B cell (primary cell): ENCODE data around the gene ADRA1B. TPM values are rescaled to one million over a fixed set of nuclear protein-coding genes. Genes with fewer than 3 reads are reported as not detected.

Experiments
- ATAC-seq: fragments of 200-7000 bp; cut with Tn5 transposase; one replicate; pipeline ENCODE4 v1.10.0; 2021; ENCODE audit warnings: low read depth, mild to moderate bottlenecking, moderate number of reproducible peaks, moderate library complexity
- CTCF ChIA-PET: fragments of 350-600 bp; sonication (Branson Sonifier 250); formaldehyde crosslinking; loops from one replicate; lab custom pipeline; 2021; ENCODE audit warnings: antibody characterized with exemption, inconsistent platforms; lab: Charles Lee
- POLR2A ChIA-PET: fragments of 350-600 bp; sonication (Branson Sonifier 250); formaldehyde crosslinking; loops from one replicate; lab custom pipeline; 2021; ENCODE audit warnings: antibody characterized with exemption; lab: Charles Lee
- DNase-seq: peaks from one replicate; pipeline ENCODE4 v3.0.0; 2013
- H2AFZ ChIP-seq: 2 replicates; pipeline ENCODE4 v1.6.1; 2012; ENCODE audit warnings: mild to moderate bottlenecking, low read depth, low read length; ENCODE audit not compliant: insufficient read depth, poor library complexity, severe bottlenecking
- H3K27ac ChIP-seq, 2 donors: 1 replicate in 1 of 2; 2 replicates in 1 of 2; pipeline ENCODE4 v1.5.1; 2012 to 2013; ENCODE audit warnings: low read length in 2 of 2, mild to moderate bottlenecking in 2 of 2, moderate library complexity in 1 of 2
- H3K27me3 ChIP-seq, 4 experiments: fragments of 200-600 bp in 1 of 4; sonication (generic) in 1 of 4; replicated peaks in 1 of 4; 1 replicate in 2 of 4; 2 replicates in 2 of 4; pipeline versions ENCODE4 v1.6.1 to v1.7.0; 2013 to 2016; ENCODE audit warnings: low read length in 3 of 4, mild to moderate bottlenecking in 2 of 4, mixed read lengths in 1 of 4, moderate library complexity in 1 of 4; ENCODE audit not compliant: insufficient read depth in 4 of 4, control insufficient read depth in 3 of 4; ENCODE audit errors: control extremely low read depth in 1 of 4
- H3K36me3 ChIP-seq, 2 experiments: replicated peaks in 1 of 2; 1 replicate in 1 of 2; 2 replicates in 1 of 2; pipeline versions ENCODE4 v1.6.1 to v1.7.1; 2013; ENCODE audit warnings: low read length in 1 of 2; ENCODE audit not compliant: insufficient read depth in 2 of 2, control insufficient read depth in 1 of 2; ENCODE audit errors: control extremely low read depth in 1 of 2, extremely low read depth in 1 of 2
- H3K4me1 ChIP-seq, 2 donors: fragments of 200-600 bp in 1 of 2; sonication (generic) in 1 of 2; 1 replicate in 1 of 2; 2 replicates in 1 of 2; pipeline versions ENCODE4 v1.5.1 to v1.6.1; 2013 to 2017; ENCODE audit warnings: low read length in 2 of 2; ENCODE audit not compliant: control insufficient read depth in 2 of 2, insufficient read depth in 2 of 2
- H3K4me2 ChIP-seq: replicated peaks from 2 replicates; pipeline ENCODE3; 2012; ENCODE audit warnings: mild to moderate bottlenecking, low read depth, low read length; ENCODE audit not compliant: poor library complexity, severe bottlenecking
- H3K4me3 ChIP-seq, 5 experiments: fragments of 200-600 bp in 1 of 5; sonication (generic) in 1 of 5; 1 replicate in 3 of 5; 2 replicates in 2 of 5; pipeline versions ENCODE4 v1.5.1 to v1.7.0; 2011 to 2016; ENCODE audit warnings: low read length in 4 of 5, mild to moderate bottlenecking in 4 of 5, low read depth in 2 of 5, control low read depth in 1 of 5, moderate library complexity in 1 of 5; ENCODE audit not compliant: insufficient read depth in 1 of 5; ENCODE audit errors: control extremely low read depth in 1 of 5, extremely low read depth in 1 of 5
- H3K79me2 ChIP-seq: fragments of 200-600 bp; sonication (generic); one replicate; pipeline ENCODE4 v1.6.0; 2016; ENCODE audit warnings: low read length; ENCODE audit not compliant: control insufficient read depth, insufficient read depth
- H3K9ac ChIP-seq: fragments of 200-600 bp; sonication (generic); 2 replicates; pipeline ENCODE4 v1.6.1; 2017; ENCODE audit warnings: mild to moderate bottlenecking, low read length, moderate library complexity
- H3K9me3 ChIP-seq, 3 donors: one replicate each; pipeline versions ENCODE4 v1.6.1 to v1.7.1; 2013; ENCODE audit warnings: low read length in 2 of 3; ENCODE audit not compliant: control insufficient read depth in 2 of 3, insufficient read depth in 1 of 3; ENCODE audit errors: control extremely low read depth in 1 of 3
- H4K20me1 ChIP-seq: 2 replicates; pipeline ENCODE4 v1.6.0; 2012; ENCODE audit warnings: mild to moderate bottlenecking, low read length; ENCODE audit not compliant: insufficient read depth, control insufficient read depth, poor library complexity, severe bottlenecking
- H3K27ac Mint-ChIP-seq: one replicate; pipeline ENCODE4 v1.8.0; 2021; ENCODE audit warnings: mixed read lengths
- H3K27me3 Mint-ChIP-seq: one replicate; pipeline ENCODE4 v1.8.0; 2021; ENCODE audit warnings: mixed read lengths
- H3K4me1 Mint-ChIP-seq: one replicate; pipeline ENCODE4 v1.8.0; 2021; ENCODE audit warnings: mixed read lengths
- H3K4me3 Mint-ChIP-seq: one replicate; pipeline ENCODE4 v1.8.0; 2021; ENCODE audit warnings: mixed read lengths
- H3K9me3 Mint-ChIP-seq: one replicate; pipeline ENCODE4 v1.8.0; 2022; ENCODE audit warnings: mixed read lengths; ENCODE audit not compliant: insufficient read depth
- CTCF ChIP-seq: fragments of 200-600 bp; IDR thresholded peaks from one replicate; pipeline ENCODE4 v1.8.0; 2022; ENCODE audit warnings: antibody characterized with exemption, mild to moderate bottlenecking
- EZH2 ChIP-seq: IDR thresholded peaks from 2 replicates; pipeline ENCODE4 v1.6.1; 2012; ENCODE audit warnings: borderline replicate concordance, low read depth, mild to moderate bottlenecking, moderate library complexity, low read length; ENCODE audit not compliant: insufficient read depth, poor library complexity, severe bottlenecking
- WGBS: methylation state at CpG from one replicate; pipeline ENCODE4 v1.1.5; 2013; ENCODE audit warnings: missing lambda C conversion rate; ENCODE audit not compliant: insufficient coverage; 5-methylcytosine and 5-hydroxymethylcytosine counted together
- intact Hi-C: fragments of 100-400 bp; cut with micrococcal nuclease; formaldehyde crosslinking; loops from one replicate; pipeline ENCODE4 v1.10.0; 2022
- polyA plus RNA-seq: library from polyadenylated mRNA; depleted of rRNA; stranded (reverse); fragments of >200 nt; gene quantifications from 2 replicates; pipeline ENCODE4 v1.2.3, GENCODE V29; 2012
- total RNA-seq, 2 donors: library from RNA; stranded (reverse); fragments of 120-200 nt in 1 of 2; gene quantifications; 1 replicate in 1 of 2; 2 replicates in 1 of 2; pipeline versions ENCODE4 v1.2.3 to v1.2.4, GENCODE V29; 2013 to 2022

ADRA1B gene
- total and polyA plus RNA-seq, 2 donors (not counting 1 experiment from before 2014, with no cell fraction given) = 0.04 TPM; not detected in 1

- no peak overlapping the region for H3K4me3 ChIP-seq
- Mint-ChIP-seq H3K27ac (no peak overlapping the region), H3K9me3 (no peaks in the 10 kb centered on the region)
Measured at GRCh38 chr5:159877894-159878448, 38.3 kb upstream of the ADRA1B start.

More at GRCh38 chr5:159877894-159878448, 38.3 kb upstream of the ADRA1B start:
- no peak overlapping the region for H3K4me2 ChIP-seq
- H4K20me1 ChIP-seq = no peaks in the 10 kb centered on the region
- Mint-ChIP-seq H3K27me3 (peaks cover 54% of the 10 kb centered on the region), H3K4me3 (no peak overlapping the region), H3K4me1 (no peaks in the 10 kb centered on the region)
- no peak for ATAC-seq
- H3K27ac ChIP-seq = no peak overlapping the region
- DNase-seq = no peak
- CTCF ChIA-PET = no interaction called here
- no peaks in the 10 kb centered on the region for H3K36me3 ChIP-seq
- intact Hi-C loops = no loop called here
- H3K4me1 ChIP-seq = no peaks in the 10 kb centered on the region
- no peaks in the 10 kb centered on the region for H3K9me3 ChIP-seq
- H3K27me3 ChIP-seq = peaks cover 0 to 9% (median 4%) of the 10 kb centered on the region in 4 experiments
- no peak overlapping the region for H3K9ac ChIP-seq
- no peaks in the 10 kb centered on the region for H3K79me2 ChIP-seq
- no peak overlapping the region for H2AFZ ChIP-seq
- WGBS = 80% methylated on average over 7 of the region's 7 CpGs
- TF ChIP-seq CTCF (no peak), EZH2 (no peak)
- POLR2A ChIA-PET = no interaction called here
